DOHH2 (cell line): ENCODE measurements around the gene PPP4R1.

Source experiments
- EZH2phosphoT487 ChIP-seq: fragments of 200-600 bp; sonication (generic); IDR thresholded peaks from 2 replicates; pipeline ENCODE4 v1.6.1; 2017; ENCODE audit warnings: borderline replicate concordance, mild to moderate bottlenecking, antibody characterized with exemption, low read length, moderate library complexity, mixed read lengths
- TF ChIP-seq, protein P1 (sequence below): fragments of 200-600 bp; sonication (generic); IDR thresholded peaks from one replicate; pipeline ENCODE4 v1.5.1; 2014; ENCODE audit warnings: antibody characterized with exemption, mild to moderate bottlenecking, low read depth, low read length; ENCODE audit not compliant: poor library complexity, severe bottlenecking

GRCh38 chr18:9570255-9570654 is 44.1 kb downstream of the PPP4R1 start:
- TF ChIP-seq, protein P1, sequence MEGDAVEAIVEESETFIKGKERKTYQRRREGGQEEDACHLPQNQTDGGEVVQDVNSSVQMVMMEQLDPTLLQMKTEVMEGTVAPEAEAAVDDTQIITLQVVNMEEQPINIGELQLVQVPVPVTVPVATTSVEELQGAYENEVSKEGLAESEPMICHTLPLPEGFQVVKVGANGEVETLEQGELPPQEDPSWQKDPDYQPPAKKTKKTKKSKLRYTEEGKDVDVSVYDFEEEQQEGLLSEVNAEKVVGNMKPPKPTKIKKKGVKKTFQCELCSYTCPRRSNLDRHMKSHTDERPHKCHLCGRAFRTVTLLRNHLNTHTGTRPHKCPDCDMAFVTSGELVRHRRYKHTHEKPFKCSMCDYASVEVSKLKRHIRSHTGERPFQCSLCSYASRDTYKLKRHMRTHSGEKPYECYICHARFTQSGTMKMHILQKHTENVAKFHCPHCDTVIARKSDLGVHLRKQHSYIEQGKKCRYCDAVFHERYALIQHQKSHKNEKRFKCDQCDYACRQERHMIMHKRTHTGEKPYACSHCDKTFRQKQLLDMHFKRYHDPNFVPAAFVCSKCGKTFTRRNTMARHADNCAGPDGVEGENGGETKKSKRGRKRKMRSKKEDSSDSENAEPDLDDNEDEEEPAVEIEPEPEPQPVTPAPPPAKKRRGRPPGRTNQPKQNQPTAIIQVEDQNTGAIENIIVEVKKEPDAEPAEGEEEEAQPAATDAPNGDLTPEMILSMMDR = no peak
- no peak for TF ChIP-seq EZH2phosphoT487
